K562 (cell line): ENCODE results near the gene GNPTAB. TPM values are rescaled to one million over a fixed set of nuclear protein-coding genes. Genes with fewer than 3 reads are reported as not detected.

Experiments used
- ESRRB ChIP-seq: fragments of 250-450 bp; sonication (Bioruptor Pico); IDR thresholded peaks from 2 replicates; pipeline ENCODE4 v1.5.0; 2020; ENCODE audit warnings: mild to moderate bottlenecking, moderate library complexity, borderline replicate concordance
- FOXM1 ChIP-seq, 2 experiments: fragments of 450-650 bp in 1 of 2; sonication (generic) in 1 of 2; formaldehyde crosslinking in 1 of 2; IDR thresholded peaks; 2 replicates each; pipeline versions ENCODE4 v1.6.1 to v1.9.0; 2017 to 2022; ENCODE audit warnings: low read depth in 2 of 2, mild to moderate bottlenecking in 2 of 2, missing genetic modification reagents in 1 of 2, moderate library complexity in 1 of 2
- TAL1 ChIP-seq: fragments of 450-650 bp; IDR thresholded peaks from 2 replicates; pipeline ENCODE4 v1.6.1; 2016; ENCODE audit warnings: mild to moderate bottlenecking
- U2AF2 ChIP-seq: fragments of 200-400 bp; formaldehyde crosslinking; optimal IDR thresholded peaks from 2 replicates; pipeline ENCODE3; 2017; ENCODE audit warnings: low read depth, mild to moderate bottlenecking, low read length
- YY1 ChIP-seq, 3 experiments: IDR thresholded peaks; 2 replicates each; pipeline ENCODE4 v1.6.1; 2011; ENCODE audit warnings: low read length in 2 of 3, mild to moderate bottlenecking in 2 of 3, moderate library complexity in 2 of 3, borderline replicate concordance in 1 of 3, control low read depth in 1 of 3, low read depth in 1 of 3; ENCODE audit not compliant: insufficient read depth in 3 of 3, insufficient replicate concordance in 2 of 3, control insufficient read depth in 1 of 3, insufficient read length in 1 of 3; ENCODE audit errors: extremely low read depth in 1 of 3
- ZNF140 ChIP-seq: fragments of 250-450 bp; sonication (Bioruptor Pico); IDR thresholded peaks from 2 replicates; pipeline ENCODE4 v1.8.0; 2021; ENCODE audit warnings: moderate library complexity, mild to moderate bottlenecking, inconsistent platforms
- polyA plus RNA-seq, 8 experiments: library from polyadenylated mRNA; depleted of rRNA in 4 of 8; stranded (reverse) in 5 of 8; unstranded in 3 of 8; fragments of >200 nt; fragmentation: Nextera tagmentation in 2 of 8; fragmentation: Illumina TruSeq in 1 of 8; extraction: Ambion mirVana in 2 of 8; extraction: Trizol in 1 of 8; gene quantifications; 2 replicates each; pipeline versions ENCODE4 v1.2.1 to v1.2.3, GENCODE V29; 2011 to 2014; ENCODE audit warnings: inconsistent platforms in 1 of 8, missing spikeins in 1 of 8
- total RNA-seq, 7 experiments: library from RNA; depleted of rRNA in 6 of 7; stranded (reverse); fragments of >200 nt in 6 of 7; fragmentation: Illumina TruSeq in 2 of 7; extraction: Trizol in 2 of 7; gene quantifications; 2 replicates each; pipeline versions ENCODE4 v1.2.1 to v1.2.3, GENCODE V29; 2011 to 2021; ENCODE audit warnings: low replicate concordance in 1 of 7
- TF ChIP-seq, protein P1 (sequence below), 2 experiments: IDR thresholded peaks; 2 replicates each; pipeline ENCODE4 v1.6.1; 2012; ENCODE audit warnings: improper control_type of control experiment in 2 of 2, low read depth in 2 of 2, low read length in 2 of 2, borderline replicate concordance in 1 of 2
- TF ChIP-seq, protein P2 (sequence below): sonication (generic); formaldehyde crosslinking; IDR thresholded peaks from 2 replicates; pipeline ENCODE4 v1.8.1; 2023; ENCODE audit warnings: missing genetic modification reagents, mild to moderate bottlenecking, borderline replicate concordance
- TF ChIP-seq, protein P3 (sequence below): fragments of 450-650 bp; IDR thresholded peaks from 2 replicates; pipeline ENCODE4 v1.6.1; 2018; ENCODE audit warnings: mild to moderate bottlenecking, low read depth; ENCODE audit not compliant: partially characterized antibody

The GNPTAB gene
- total and polyA plus RNA-seq, 9 of the 15 experiments (the other 6 are each of a cell fraction or from before 2014, with no cell fraction given): 5.9 to 23.2 (median 19.3) TPM

DNA sequence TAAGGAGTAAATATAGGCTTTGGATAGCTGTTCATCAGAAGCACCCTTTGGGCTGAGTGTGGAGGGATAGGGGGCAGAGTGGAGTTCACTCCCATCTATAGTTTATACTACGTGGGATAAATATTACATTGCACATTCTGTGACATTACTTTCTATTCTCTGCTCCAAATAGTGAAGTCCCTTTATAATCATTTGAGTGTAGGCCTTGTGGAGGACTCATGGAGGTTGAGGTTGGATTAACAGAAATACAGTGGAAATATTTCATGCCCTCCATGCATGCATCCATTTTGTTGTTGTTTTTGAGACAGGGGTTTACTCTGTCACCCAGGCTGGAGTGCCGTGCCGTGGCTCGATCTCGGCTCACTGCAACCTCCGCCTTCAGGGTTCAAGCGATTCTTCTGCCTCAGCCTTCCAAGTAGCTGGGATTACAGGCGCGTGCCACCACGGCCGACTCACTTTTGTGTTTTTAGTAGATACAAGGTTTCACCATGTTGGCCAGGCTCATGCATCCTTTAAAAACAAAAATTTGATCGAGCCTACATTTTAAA is 131.9 kb downstream of the GNPTAB start (continued):
- TF ChIP-seq, protein P1, sequence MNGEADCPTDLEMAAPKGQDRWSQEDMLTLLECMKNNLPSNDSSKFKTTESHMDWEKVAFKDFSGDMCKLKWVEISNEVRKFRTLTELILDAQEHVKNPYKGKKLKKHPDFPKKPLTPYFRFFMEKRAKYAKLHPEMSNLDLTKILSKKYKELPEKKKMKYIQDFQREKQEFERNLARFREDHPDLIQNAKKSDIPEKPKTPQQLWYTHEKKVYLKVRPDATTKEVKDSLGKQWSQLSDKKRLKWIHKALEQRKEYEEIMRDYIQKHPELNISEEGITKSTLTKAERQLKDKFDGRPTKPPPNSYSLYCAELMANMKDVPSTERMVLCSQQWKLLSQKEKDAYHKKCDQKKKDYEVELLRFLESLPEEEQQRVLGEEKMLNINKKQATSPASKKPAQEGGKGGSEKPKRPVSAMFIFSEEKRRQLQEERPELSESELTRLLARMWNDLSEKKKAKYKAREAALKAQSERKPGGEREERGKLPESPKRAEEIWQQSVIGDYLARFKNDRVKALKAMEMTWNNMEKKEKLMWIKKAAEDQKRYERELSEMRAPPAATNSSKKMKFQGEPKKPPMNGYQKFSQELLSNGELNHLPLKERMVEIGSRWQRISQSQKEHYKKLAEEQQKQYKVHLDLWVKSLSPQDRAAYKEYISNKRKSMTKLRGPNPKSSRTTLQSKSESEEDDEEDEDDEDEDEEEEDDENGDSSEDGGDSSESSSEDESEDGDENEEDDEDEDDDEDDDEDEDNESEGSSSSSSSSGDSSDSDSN (IDR thresholded peaks at IDR 0.05; ENCODE audit: borderline replicate concordance in 1 of 2, low read depth in 2 of 2, low read length in 2 of 2): no peak
- no peak for TF ChIP-seq TAL1
- no peak for TF ChIP-seq FOXM1 (IDR thresholded peaks at IDR 0.05; ENCODE audit: low read depth)
- TF ChIP-seq FOXM1 (CRISPR knock-in tag; IDR thresholded peaks at IDR 0.05; ENCODE audit: low read depth): no peak
- TF ChIP-seq, protein P2, sequence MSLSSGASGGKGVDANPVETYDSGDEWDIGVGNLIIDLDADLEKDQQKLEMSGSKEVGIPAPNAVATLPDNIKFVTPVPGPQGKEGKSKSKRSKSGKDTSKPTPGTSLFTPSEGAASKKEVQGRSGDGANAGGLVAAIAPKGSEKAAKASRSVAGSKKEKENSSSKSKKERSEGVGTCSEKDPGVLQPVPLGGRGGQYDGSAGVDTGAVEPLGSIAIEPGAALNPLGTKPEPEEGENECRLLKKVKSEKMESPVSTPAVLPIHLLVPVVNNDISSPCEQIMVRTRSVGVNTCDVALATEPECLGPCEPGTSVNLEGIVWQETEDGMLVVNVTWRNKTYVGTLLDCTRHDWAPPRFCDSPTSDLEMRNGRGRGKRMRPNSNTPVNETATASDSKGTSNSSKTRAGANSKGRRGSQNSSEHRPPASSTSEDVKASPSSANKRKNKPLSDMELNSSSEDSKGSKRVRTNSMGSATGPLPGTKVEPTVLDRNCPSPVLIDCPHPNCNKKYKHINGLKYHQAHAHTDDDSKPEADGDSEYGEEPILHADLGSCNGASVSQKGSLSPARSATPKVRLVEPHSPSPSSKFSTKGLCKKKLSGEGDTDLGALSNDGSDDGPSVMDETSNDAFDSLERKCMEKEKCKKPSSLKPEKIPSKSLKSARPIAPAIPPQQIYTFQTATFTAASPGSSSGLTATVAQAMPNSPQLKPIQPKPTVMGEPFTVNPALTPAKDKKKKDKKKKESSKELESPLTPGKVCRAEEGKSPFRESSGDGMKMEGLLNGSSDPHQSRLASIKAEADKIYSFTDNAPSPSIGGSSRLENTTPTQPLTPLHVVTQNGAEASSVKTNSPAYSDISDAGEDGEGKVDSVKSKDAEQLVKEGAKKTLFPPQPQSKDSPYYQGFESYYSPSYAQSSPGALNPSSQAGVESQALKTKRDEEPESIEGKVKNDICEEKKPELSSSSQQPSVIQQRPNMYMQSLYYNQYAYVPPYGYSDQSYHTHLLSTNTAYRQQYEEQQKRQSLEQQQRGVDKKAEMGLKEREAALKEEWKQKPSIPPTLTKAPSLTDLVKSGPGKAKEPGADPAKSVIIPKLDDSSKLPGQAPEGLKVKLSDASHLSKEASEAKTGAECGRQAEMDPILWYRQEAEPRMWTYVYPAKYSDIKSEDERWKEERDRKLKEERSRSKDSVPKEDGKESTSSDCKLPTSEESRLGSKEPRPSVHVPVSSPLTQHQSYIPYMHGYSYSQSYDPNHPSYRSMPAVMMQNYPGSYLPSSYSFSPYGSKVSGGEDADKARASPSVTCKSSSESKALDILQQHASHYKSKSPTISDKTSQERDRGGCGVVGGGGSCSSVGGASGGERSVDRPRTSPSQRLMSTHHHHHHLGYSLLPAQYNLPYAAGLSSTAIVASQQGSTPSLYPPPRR: no peak
- TF ChIP-seq YY1 (IDR thresholded peaks at IDR 0.05; ENCODE audit: borderline replicate concordance in 1 of 3, control insufficient read depth in 1 of 3, extremely low read depth in 1 of 3, insufficient read depth in 3 of 3, insufficient read length in 1 of 3, insufficient replicate concordance in 2 of 3, low read depth in 1 of 3, low read length in 2 of 3): peak in 1 of 3 experiments; percentile 65
- TF ChIP-seq ZNF140 (CRISPR knock-in tag): no peak
- no peak for TF ChIP-seq ESRRB
- TF ChIP-seq, protein P3, sequence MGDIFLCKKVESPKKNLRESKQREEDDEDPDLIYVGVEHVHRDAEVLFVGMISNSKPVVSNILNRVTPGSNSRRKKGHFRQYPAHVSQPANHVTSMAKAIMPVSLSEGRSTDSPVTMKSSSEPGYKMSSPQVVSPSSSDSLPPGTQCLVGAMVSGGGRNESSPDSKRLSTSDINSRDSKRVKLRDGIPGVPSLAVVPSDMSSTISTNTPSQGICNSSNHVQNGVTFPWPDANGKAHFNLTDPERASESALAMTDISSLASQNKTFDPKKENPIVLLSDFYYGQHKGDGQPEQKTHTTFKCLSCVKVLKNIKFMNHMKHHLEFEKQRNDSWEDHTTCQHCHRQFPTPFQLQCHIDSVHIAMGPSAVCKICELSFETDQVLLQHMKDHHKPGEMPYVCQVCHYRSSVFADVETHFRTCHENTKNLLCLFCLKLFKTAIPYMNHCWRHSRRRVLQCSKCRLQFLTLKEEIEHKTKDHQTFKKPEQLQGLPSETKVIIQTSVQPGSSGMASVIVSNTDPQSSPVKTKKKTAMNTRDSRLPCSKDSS: no peak
- TF ChIP-seq U2AF2: no peak
- TF ChIP-seq, all 486 proteins: peak for 10
